MCF 10A (cell line): Measurements from ENCODE around the gene TCP11. TPM values are rescaled to one million over a fixed set of nuclear protein-coding genes. Genes with fewer than 3 reads are reported as not detected.
A peak's percentile ranks its signal among the peaks of the same experiment; 100 is the strongest.

Source experiments
- BruUV-seq: library from RNA; stranded (reverse); fragments of 400-500 nt; replicated peaks from 2 replicates; lab custom pipeline; 2021; lab: Mats Ljungman, UMichigan
- CTCF ChIA-PET: fragments of 300-600 bp; sonication (Branson Sonifier 250); formaldehyde crosslinking; extraction: SDS; loops from one replicate; lab custom pipeline; 2021; ENCODE audit warnings: antibody characterized with exemption, inconsistent platforms; lab: Yijun Ruan, JAX
- POLR2A ChIA-PET: fragments of 300-600, 350-650 bp; sonication (Branson Sonifier 250); formaldehyde crosslinking; extraction: SDS; loops from one replicate; lab custom pipeline; 2020; ENCODE audit warnings: antibody characterized with exemption, inconsistent platforms; lab: Yijun Ruan, JAX
- DNase-seq: peaks from one replicate; pipeline ENCODE4 v3.0.0-alpha.2; 2018; ENCODE audit not compliant: unreplicated experiment
- H3K27ac Mint-ChIP-seq: one replicate; pipeline ENCODE4 v1.8.0; 2022; ENCODE audit warnings: mild to moderate bottlenecking, low read depth, mixed read lengths; ENCODE audit not compliant: unreplicated experiment
- H3K27me3 Mint-ChIP-seq: one replicate; pipeline ENCODE4 v1.8.0; 2022; ENCODE audit warnings: mixed read lengths; ENCODE audit not compliant: insufficient read depth, unreplicated experiment
- H3K36me3 Mint-ChIP-seq: one replicate; pipeline ENCODE4 v1.8.0; 2022; ENCODE audit warnings: mild to moderate bottlenecking, moderate library complexity, mixed read lengths; ENCODE audit not compliant: insufficient read depth, unreplicated experiment
- H3K4me1 Mint-ChIP-seq: one replicate; pipeline ENCODE4 v1.8.0; 2022; ENCODE audit warnings: mixed read lengths; ENCODE audit not compliant: insufficient read depth, unreplicated experiment
- H3K4me3 Mint-ChIP-seq: one replicate; pipeline ENCODE4 v1.8.0; 2022; ENCODE audit warnings: mild to moderate bottlenecking, moderate library complexity, mixed read lengths; ENCODE audit not compliant: unreplicated experiment
- H3K9me3 Mint-ChIP-seq: one replicate; pipeline ENCODE4 v1.8.0; 2022; ENCODE audit warnings: mixed read lengths; ENCODE audit not compliant: unreplicated experiment
- intact Hi-C: fragments of 100-400 bp; cut with micrococcal nuclease; formaldehyde crosslinking; loops from 2 replicates; pipeline ENCODE4 v1.14.1; 2022
- total RNA-seq: library from RNA; stranded (reverse); gene quantifications from 2 replicates; pipeline ENCODE4 v1.2.3, GENCODE V29; 2022
- TF ChIP-seq, protein P1 (sequence below): fragments of 200-600 bp; IDR thresholded peaks from one replicate; pipeline ENCODE4 v1.8.0; 2022; ENCODE audit warnings: antibody characterized with exemption, mild to moderate bottlenecking; ENCODE audit not compliant: unreplicated experiment

Gene TCP11
- total RNA-seq, 1 experiment from 2014 or later, result not detected

DNA sequence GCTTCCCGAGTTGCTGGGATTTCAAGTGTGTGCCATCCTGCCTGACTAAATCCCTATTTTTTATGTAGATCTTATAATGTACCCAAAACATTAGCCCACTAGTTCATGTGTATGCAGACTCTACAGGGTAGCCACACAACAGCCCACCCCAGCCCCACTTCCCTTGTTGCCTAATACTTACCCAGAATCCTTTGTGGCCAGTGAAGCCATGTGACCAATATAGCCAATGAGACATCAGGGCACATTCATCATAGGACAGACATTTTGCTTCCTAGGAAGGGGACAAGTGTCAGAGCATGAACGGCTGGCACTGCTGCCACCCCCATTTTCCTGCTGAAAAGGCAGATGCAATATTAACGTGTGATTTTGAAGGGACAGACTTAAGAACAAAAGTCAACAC lies 36.0 kb upstream of the TCP11 start:
- intact Hi-C loops, result no loop called here
- ChIA-PET CTCF (interaction anchor here (1.2 kb wide), 1 partner anchor 11 kb away, joined by 4 read pairs; no protein-coding TSS in a partner anchor), POLR2A (no interaction called here)
- Mint-ChIP-seq H3K36me3 (no peaks in the 10 kb centered on the region), H3K4me1 (peaks cover 33% of the 10 kb centered on the region), H3K27me3 (no peaks in the 10 kb centered on the region), H3K27ac (no peak overlapping the region), H3K4me3 (no peak overlapping the region), H3K9me3 (no peaks in the 10 kb centered on the region)
- no TSS peak for BruUV-seq
- DNase-seq, result no peak
- TF ChIP-seq, protein P1, sequence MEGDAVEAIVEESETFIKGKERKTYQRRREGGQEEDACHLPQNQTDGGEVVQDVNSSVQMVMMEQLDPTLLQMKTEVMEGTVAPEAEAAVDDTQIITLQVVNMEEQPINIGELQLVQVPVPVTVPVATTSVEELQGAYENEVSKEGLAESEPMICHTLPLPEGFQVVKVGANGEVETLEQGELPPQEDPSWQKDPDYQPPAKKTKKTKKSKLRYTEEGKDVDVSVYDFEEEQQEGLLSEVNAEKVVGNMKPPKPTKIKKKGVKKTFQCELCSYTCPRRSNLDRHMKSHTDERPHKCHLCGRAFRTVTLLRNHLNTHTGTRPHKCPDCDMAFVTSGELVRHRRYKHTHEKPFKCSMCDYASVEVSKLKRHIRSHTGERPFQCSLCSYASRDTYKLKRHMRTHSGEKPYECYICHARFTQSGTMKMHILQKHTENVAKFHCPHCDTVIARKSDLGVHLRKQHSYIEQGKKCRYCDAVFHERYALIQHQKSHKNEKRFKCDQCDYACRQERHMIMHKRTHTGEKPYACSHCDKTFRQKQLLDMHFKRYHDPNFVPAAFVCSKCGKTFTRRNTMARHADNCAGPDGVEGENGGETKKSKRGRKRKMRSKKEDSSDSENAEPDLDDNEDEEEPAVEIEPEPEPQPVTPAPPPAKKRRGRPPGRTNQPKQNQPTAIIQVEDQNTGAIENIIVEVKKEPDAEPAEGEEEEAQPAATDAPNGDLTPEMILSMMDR, result no peak

- ChIA-PET POLR2A (no interaction called here), CTCF (interaction anchor here (1.2 kb wide), 1 partner anchor 12 kb away, joined by 4 read pairs; no protein-coding TSS in a partner anchor)
- Mint-ChIP-seq H3K9me3 (no peaks in the 10 kb centered on the region), H3K36me3 (no peaks in the 10 kb centered on the region), H3K4me3 (no peak overlapping the region), H3K27ac (no peak overlapping the region), H3K27me3 (no peaks in the 10 kb centered on the region), H3K4me1 (peaks cover 30% of the 10 kb centered on the region)
- DNase-seq, result no peak
- no TSS peak for BruUV-seq
- intact Hi-C loops, result no loop called here
- TF ChIP-seq, protein P1, result no peak
These were observed 35.3 kb upstream of the TCP11 start for GRCh38 chr6:35176301-35177024.

DNA sequence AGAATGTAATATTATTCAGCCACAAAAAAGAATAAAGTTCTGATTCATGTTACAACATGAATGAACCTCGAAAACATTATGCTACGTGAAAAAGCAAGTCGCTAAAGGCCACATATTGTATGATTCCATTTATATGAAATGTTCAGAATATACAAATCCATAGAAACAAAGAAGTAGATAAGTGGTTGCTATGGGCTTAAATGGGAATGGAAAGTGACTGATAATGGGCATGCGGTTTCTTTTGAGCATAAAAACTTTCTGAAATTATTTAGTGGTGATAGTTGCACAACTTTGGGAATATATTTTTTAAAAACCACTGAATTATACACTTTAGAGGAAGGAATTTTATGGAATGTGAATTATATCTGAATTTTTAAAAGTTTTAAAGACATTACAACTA lies 33.4 kb upstream of the TCP11 start:
- POLR2A ChIA-PET, result interaction anchor here (1.5 kb wide), 1 partner anchor 12 kb away, joined by 4 read pairs; no protein-coding TSS in a partner anchor
- H3K27me3 Mint-ChIP-seq, result no peaks in the 10 kb centered on the region
- no TSS peak for BruUV-seq
- intact Hi-C loops, result no loop called here
- no peaks in the 10 kb centered on the region for H3K36me3 Mint-ChIP-seq
- H3K4me3 Mint-ChIP-seq, result no peak overlapping the region
- TF ChIP-seq, protein P1, result no peak
- H3K9me3 Mint-ChIP-seq, result peaks cover 5% of the 10 kb centered on the region
- DNase-seq, result no peak
- peaks cover 15% of the 10 kb centered on the region for H3K4me1 Mint-ChIP-seq
- H3K27ac Mint-ChIP-seq, result no peak overlapping the region
- CTCF ChIA-PET, result interaction anchor here (0.8 kb wide), 1 partner anchor 977 kb away, joined by 4 read pairs; no protein-coding TSS in a partner anchor

DNA sequence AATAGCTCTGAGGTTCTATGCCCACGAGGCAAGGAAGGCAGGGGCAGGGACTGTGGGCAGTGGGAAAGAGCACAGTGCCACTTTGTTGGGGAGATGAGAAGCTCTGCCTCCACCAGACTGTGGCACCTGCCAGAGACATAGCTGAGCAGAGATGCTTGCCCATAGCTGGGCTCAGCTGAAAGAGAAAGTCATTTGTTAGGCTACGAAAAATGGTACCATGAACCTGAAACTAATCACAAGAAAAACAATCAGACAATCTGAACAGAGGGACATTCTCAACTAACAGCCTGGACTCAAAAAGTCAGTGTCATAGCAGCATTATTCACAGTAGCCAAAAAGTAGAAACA lies 32.9 kb upstream of the TCP11 start:
- Mint-ChIP-seq H3K4me3 (no peak overlapping the region), H3K9me3 (peaks cover 8% of the 10 kb centered on the region), H3K4me1 (peaks cover 15% of the 10 kb centered on the region), H3K36me3 (no peaks in the 10 kb centered on the region), H3K27me3 (no peaks in the 10 kb centered on the region), H3K27ac (peak overlapping the region; percentile 47)
- DNase-seq, result no peak
- TF ChIP-seq, protein P1, result no peak
- CTCF ChIA-PET, result no interaction called here
- POLR2A ChIA-PET, result interaction anchor here (1.5 kb wide), 1 partner anchor 11 kb away, joined by 4 read pairs; no protein-coding TSS in a partner anchor
- no TSS peak for BruUV-seq
- intact Hi-C loops, result no loop called here
